HG02852 (cell line): Measurements from ENCODE around the gene GP9.
"Not testable (repeated sequence)": the region's sequence is repeated elsewhere in the genome, so short reads cannot be mapped to it uniquely, and the experiment has no call there.

Source experiments
- ATAC-seq: cut with Tn5 transposase; IDR thresholded peaks from one replicate; pipeline ENCODE4 v1.9.1; 2021; ENCODE audit warnings: mild to moderate bottlenecking, moderate library complexity; ENCODE audit not compliant: unreplicated experiment

The GP9 gene

GRCh38 chr3:129069313-129070085 lies 8.9 kb downstream of the GP9 start:
- ATAC-seq: not testable (repeated sequence)

- no peak for ATAC-seq
Measured at GRCh38 chr3:129070086-129070885, 9.7 kb downstream of the GP9 start.

- no peak for ATAC-seq
Measured at GRCh38 chr3:129077222-129077621, 16.6 kb downstream of the GP9 start.

DNA sequence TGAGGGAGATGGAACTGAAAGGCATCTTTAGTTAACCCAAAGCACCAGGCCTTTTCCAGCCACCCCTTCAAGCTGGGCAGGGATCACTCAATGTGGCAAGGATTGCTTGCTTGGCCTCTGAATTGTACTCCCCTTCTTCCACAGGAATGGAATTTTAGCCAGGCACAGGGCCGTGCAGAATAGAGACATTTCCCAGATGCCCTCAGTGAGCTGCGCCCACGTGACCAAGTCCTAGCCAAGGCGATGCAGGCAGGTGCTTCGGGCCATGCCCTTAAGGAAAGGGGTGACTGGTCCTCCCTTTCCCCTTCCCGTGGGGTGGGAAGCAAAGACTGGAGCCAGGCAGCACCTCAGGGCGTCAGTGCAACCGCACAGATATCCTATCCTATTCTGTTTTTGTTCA lies 17.9 kb downstream of the GP9 start:
- ATAC-seq: no peak

GRCh38 chr3:129081503-129081902 lies 20.9 kb downstream of the GP9 start:
- no peak for ATAC-seq

- no peak for ATAC-seq
Measured at GRCh38 chr3:129082026-129082425, 21.4 kb downstream of the GP9 start.

- ATAC-seq: no peak
Measured at GRCh38 chr3:129084501-129084900, 23.9 kb downstream of the GP9 start.

DNA sequence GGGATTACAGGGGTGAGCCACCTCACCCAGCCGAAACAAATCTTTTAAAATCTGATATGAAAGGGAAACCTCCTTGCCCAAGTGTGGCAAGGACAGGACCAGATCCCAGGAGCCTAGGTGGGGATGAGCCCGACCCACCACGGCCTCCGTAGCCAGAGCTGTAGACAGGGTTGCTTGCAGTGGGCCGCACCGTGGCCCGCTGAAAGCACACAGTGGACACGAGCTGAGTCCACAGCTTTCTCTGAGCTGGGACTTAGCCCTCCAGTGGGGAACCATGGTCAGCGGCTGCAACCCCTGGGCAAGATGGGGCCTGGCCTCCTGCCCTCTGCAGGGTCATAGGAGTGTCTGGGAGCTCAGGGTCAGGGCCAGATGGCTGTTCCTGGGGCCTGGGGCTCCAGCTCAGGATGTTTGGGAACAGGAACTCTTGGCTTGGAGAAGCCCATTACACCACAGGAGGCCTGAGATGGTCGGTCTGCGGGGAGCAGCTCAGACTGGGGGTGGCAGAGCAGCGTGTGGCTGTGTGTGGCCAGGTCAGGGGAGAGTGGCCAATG lies 24.7 kb downstream of the GP9 start:
- no peak for ATAC-seq

DNA sequence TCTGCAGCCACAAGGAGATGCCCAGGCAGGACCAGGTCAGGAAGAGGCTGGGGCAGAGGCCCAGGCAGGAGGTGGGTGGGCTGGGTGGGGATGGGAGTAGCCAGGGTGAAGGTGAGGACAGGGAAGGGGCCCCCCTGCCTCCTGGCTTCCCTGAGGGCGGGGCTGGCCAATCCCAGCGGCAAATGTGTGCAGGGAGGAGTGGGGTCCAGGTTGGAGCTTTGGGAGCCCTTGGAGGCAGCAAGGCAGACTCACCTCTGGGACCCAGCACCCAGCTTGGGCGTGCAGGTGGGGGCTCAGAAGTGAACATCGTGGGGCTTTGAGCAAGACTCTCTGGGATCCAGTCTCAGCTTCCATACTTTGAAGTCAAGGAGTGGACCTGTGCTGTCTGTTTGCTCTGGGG lies 25.2 kb downstream of the GP9 start:
- no peak for ATAC-seq

DNA sequence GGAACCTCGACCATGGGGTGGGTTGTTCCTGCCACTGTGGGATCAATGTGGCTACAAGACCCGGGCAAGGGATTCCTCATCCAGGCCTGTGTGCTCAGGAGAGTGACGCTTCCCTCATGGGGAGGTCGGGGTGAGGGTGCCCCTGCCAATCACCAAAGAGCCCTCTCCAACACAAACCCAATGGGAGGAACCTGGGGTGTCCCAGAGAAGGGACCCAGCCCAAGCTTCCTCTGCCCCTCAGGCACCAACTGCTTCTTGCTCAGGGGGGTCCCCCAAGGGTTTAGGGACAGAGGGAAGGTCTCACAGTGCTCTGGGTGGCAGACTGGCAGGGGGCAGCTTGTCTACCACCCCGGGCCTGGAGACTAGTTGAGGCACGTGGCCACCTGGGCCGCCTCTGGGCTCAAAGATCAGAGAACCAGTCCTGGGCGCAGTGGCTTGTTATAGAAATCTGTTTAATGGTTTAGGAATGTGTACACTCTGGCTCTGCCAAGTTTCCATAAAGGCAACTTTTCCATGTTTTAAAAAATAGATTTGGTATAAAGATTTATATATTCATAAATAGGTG lies 26.6 kb downstream of the GP9 start:
- ATAC-seq: no peak

DNA sequence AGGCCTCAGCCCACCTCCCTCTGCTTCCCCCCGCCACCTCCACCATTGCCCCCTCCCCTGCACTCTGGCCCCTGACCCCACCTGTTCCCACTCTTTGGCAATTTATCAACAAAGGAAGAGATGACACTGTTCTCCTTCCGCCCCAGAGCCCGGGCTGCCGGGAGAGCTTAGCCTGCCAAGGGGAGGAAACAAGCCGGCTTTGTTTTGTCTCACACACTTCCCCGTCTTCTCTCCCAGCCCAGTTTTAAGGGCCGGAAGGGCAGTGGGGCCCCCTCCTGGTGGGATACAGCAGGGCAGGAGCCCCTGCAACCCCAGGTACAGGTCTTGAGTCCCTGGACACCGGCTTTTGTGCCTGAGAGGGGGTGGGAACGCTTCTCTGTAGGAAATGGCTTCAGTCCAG lies 27.3 kb downstream of the GP9 start:
- ATAC-seq: not testable (repeated sequence)

GRCh38 chr3:129088312-129088711 lies 27.7 kb downstream of the GP9 start:
- ATAC-seq: not testable (repeated sequence)

DNA sequence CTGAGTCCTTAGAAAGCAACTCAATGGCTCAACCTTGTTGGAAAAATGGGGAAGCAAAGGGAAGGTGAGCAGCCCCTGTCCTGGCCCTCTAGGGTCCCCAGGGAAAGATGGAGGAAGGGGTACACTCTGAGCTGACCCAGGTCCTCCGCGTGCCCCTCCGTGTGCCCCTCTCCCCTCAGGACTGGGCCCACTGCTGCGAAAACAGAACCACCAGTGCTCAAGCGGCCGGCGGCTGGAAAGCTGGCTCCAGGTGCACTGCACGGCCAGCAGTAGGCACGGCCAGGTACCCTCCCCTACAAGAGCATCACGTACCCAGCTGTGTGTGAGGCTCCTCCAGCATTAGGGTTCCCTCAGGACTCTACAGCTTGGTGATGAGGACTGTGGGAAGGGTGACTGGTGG lies 34.7 kb downstream of the GP9 start:
- ATAC-seq: no peak

DNA sequence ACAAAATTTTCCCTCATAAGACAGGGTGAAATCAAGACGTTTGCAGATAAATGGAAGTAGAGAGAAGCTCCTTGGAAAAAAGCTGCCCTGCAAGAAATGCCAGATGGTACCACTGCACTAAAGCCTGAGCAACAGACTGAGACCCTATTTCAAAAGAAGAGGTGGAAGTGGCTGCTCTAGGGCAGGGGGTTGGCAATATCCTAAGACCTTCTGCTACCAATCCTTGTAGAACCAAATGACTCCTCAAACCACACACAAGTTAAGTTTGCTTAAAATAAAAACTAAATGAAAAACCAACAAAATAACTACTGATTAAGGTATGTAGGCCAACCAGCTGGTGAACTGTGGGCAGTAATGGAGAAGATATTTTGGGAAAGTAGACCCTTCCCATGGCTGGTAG lies 39.7 kb downstream of the GP9 start:
- ATAC-seq: no peak

GRCh38 chr3:129101370-129102138 lies 41.0 kb downstream of the GP9 start:
- no peak for ATAC-seq

GRCh38 chr3:129103296-129103695 lies 42.7 kb downstream of the GP9 start:
- no peak for ATAC-seq

DNA sequence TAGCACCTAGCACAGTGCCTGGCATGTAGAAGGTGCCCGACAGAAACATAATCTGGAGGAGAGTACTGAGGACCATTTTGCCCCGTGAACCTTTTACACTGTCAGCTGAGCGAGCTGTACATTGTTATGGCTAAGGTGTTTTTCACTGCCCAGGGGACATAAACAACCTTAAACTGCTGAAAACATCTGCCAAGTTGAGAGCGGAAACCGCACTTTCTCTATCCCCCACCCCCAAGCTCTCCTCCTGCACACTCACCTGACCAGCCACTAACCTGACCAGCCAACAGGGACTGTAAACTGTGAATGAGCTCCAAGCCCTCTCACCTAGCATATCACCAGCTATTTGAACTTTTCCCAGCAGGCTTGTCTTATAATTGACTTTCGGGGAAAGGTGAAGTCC lies 43.5 kb downstream of the GP9 start:
- ATAC-seq: no peak

DNA sequence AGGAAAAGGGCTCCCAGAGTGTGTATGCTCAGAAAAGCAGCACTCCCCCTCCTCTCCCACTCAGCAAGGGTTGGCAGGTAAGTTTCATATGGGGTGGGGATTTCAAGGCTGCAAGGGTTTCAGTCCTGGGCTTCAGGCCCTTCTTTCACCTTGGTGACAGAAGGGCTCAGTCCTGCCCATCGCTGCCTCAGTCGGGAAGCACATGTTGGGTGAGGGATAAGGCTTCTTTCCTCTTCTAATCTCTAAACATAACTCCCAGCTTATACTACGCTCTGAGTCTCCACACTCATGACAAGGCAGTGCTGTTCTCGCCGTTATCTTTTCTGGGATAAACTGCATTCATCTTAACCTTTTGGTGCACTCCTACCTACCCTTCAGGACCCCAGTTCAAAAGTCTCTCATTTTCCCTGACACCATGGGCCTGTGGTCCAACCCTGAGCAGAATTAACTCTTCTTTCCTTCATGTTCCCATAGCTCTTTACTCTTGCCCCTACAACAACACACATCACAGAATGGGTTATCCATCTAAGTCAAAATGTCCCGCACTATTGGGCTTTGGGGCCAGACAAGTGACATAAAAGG lies 44.0 kb downstream of the GP9 start:
- ATAC-seq: no peak

- ATAC-seq: no peak
Measured at GRCh38 chr3:129105862-129106261, 45.3 kb downstream of the GP9 start.

GRCh38 chr3:129106320-129106719 lies 45.7 kb downstream of the GP9 start:
- ATAC-seq: no peak
